WTC11 (cell line): ENCODE measurements around the gene PNMT. TPM values are rescaled to one million over a fixed set of nuclear protein-coding genes. Genes with fewer than 3 reads are reported as not detected.

Source experiments
- ATAC-seq: fragments of 200-7000 bp; cut with Tn5 transposase; 2 replicates; pipeline ENCODE4 v1.10.0; 2021; ENCODE audit warnings: mild to moderate bottlenecking, moderate library complexity
- CTCF ChIA-PET: fragments of 300-600 bp; sonication (Branson Sonifier 250); formaldehyde crosslinking; loops from one replicate; lab custom pipeline; 2021; ENCODE audit warnings: antibody characterized with exemption; lab: Charles Lee
- POLR2A ChIA-PET: fragments of 350-600 bp; sonication (Branson Sonifier 250); formaldehyde crosslinking; loops from one replicate; lab custom pipeline; 2021; ENCODE audit warnings: antibody characterized with exemption; lab: Charles Lee
- DNase-seq: peaks from one replicate; pipeline ENCODE4 v3.0.0; 2021; ENCODE audit warnings: low spot score
- H3K27ac Mint-ChIP-seq: 2 replicates; pipeline ENCODE4 v1.8.0; 2021; ENCODE audit warnings: mixed read lengths
- H3K27me3 Mint-ChIP-seq: 2 replicates; pipeline ENCODE4 v1.8.0; 2021; ENCODE audit warnings: low read depth, mild to moderate bottlenecking, moderate library complexity, mixed read lengths
- H3K36me3 Mint-ChIP-seq: 2 replicates; pipeline ENCODE4 v1.8.0; 2021; ENCODE audit warnings: mixed read lengths
- H3K4me1 Mint-ChIP-seq: 2 replicates; pipeline ENCODE4 v1.8.0; 2022; ENCODE audit warnings: mixed read lengths
- H3K4me3 Mint-ChIP-seq: 2 replicates; pipeline ENCODE4 v1.8.0; 2021; ENCODE audit warnings: mild to moderate bottlenecking, moderate library complexity, mixed read lengths
- H3K9me3 Mint-ChIP-seq: 2 replicates; pipeline ENCODE4 v1.8.0; 2021; ENCODE audit warnings: mixed read lengths
- ARID4B ChIP-seq: sonication (generic); formaldehyde crosslinking; IDR thresholded peaks from 2 replicates; pipeline ENCODE4 v1.8.0; 2023; ENCODE audit warnings: missing genetic modification reagents, mild to moderate bottlenecking, borderline replicate concordance
- CTCF ChIP-seq: fragments of 200-600 bp; IDR thresholded peaks from 2 replicates; pipeline ENCODE4 v1.8.0; 2022; ENCODE audit warnings: antibody characterized with exemption
- GABPB1 ChIP-seq: sonication (generic); formaldehyde crosslinking; IDR thresholded peaks from 2 replicates; pipeline ENCODE4 v1.8.1; 2023; ENCODE audit warnings: mild to moderate bottlenecking, missing genetic modification reagents
- KAT7 ChIP-seq: sonication (generic); formaldehyde crosslinking; IDR thresholded peaks from 2 replicates; pipeline ENCODE4 v1.8.1; 2023; ENCODE audit warnings: missing genetic modification reagents, mild to moderate bottlenecking, borderline replicate concordance
- MXD4 ChIP-seq: fragments of 250-450 bp; sonication (Bioruptor Pico); IDR thresholded peaks from 2 replicates; pipeline ENCODE4 v1.8.0; 2021; ENCODE audit warnings: mild to moderate bottlenecking, moderate library complexity, borderline replicate concordance
- PRDM15 ChIP-seq: sonication (generic); formaldehyde crosslinking; IDR thresholded peaks from 2 replicates; pipeline ENCODE4 v1.8.0; 2022; ENCODE audit warnings: missing genetic modification reagents
- RORB ChIP-seq: fragments of 250-450 bp; sonication (Bioruptor Pico); IDR thresholded peaks from 2 replicates; pipeline ENCODE4 v1.9.0; 2021; ENCODE audit warnings: mild to moderate bottlenecking
- TEAD1 ChIP-seq: sonication (generic); formaldehyde crosslinking; IDR thresholded peaks from 2 replicates; pipeline ENCODE4 v1.8.0; 2022; ENCODE audit warnings: mild to moderate bottlenecking, missing genetic modification reagents
- TEAD4 ChIP-seq: sonication (generic); formaldehyde crosslinking; IDR thresholded peaks from 2 replicates; pipeline ENCODE4 v1.8.0; 2022; ENCODE audit warnings: mild to moderate bottlenecking, missing genetic modification reagents
- ZNF232 ChIP-seq: sonication (generic); formaldehyde crosslinking; IDR thresholded peaks from 2 replicates; pipeline ENCODE4 v1.8.0; 2022; ENCODE audit warnings: mild to moderate bottlenecking, missing genetic modification reagents
- total RNA-seq: library from RNA; stranded (reverse); gene quantifications from 3 replicates; pipeline ENCODE4 v1.2.3, GENCODE V29; 2021
- TF ChIP-seq, protein P1 (sequence below): sonication (generic); formaldehyde crosslinking; IDR thresholded peaks from 2 replicates; pipeline ENCODE4 v1.8.1; 2023; ENCODE audit warnings: mild to moderate bottlenecking, missing genetic modification reagents

Gene PNMT
- total RNA-seq, 1 experiment from 2014 or later, result 3.1 TPM

DNA sequence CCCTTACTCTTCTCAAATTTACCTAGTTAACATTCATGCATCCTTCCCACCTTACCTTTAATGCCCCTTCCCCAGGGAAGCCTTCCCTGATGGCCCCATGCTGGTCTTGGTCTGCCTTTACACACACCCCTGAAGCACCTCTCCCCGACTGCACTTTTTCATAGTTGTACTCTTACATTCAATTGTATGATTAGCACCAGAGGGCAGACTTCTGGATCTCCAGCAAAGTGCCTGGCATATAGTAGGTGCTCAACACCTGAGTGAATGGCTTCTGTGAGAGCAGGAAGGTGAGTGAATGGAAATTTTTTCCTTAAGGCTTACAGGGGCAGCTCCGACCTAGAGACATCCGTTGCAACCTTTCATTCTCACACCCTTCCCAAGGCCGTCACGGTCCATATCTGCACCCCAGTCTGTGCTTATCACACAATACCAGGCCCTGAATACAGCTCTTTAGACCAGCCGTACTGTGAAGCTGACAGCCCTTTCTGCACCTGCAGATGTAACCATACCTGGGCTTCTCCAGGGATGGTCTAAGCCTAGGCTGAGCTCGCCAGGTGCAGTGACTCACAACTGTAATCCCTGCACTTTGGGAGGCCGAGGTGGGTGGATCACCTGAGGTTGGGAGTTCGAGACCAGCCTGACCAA, 15.2 kb downstream of the PNMT start (continued):
- TF ChIP-seq PRDM15 (CRISPR knock-in tag) (no peak), TEAD1 (CRISPR knock-in tag) (no peak), TEAD4 (CRISPR knock-in tag) (no peak), ARID4B (CRISPR knock-in tag) (no peak), MXD4 (CRISPR knock-in tag) (no peak), GABPB1 (CRISPR knock-in tag) (no peak), ZNF232 (CRISPR knock-in tag) (no peak)
- TF ChIP-seq, protein P1, sequence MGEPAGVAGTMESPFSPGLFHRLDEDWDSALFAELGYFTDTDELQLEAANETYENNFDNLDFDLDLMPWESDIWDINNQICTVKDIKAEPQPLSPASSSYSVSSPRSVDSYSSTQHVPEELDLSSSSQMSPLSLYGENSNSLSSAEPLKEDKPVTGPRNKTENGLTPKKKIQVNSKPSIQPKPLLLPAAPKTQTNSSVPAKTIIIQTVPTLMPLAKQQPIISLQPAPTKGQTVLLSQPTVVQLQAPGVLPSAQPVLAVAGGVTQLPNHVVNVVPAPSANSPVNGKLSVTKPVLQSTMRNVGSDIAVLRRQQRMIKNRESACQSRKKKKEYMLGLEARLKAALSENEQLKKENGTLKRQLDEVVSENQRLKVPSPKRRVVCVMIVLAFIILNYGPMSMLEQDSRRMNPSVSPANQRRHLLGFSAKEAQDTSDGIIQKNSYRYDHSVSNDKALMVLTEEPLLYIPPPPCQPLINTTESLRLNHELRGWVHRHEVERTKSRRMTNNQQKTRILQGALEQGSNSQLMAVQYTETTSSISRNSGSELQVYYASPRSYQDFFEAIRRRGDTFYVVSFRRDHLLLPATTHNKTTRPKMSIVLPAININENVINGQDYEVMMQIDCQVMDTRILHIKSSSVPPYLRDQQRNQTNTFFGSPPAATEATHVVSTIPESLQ (CRISPR knock-in tag), result no peak

GRCh38 chr17:39684369-39685192, 16.3 kb downstream of the PNMT start:
- Mint-ChIP-seq H3K27me3 (no peaks in the 10 kb centered on the region), H3K4me1 (peaks cover 26% of the 10 kb centered on the region), H3K9me3 (no peaks in the 10 kb centered on the region), H3K36me3 (peaks cover 12% of the 10 kb centered on the region), H3K27ac (no peak overlapping the region)
- CTCF ChIA-PET, result interaction anchor here (1.0 to 1.6 kb wide), 6 partner anchors 11 to 63 kb away, joined by 3 to 5 read pairs (median 4); no protein-coding TSS in a partner anchor
- no peak for DNase-seq
- ATAC-seq, result no peak
- no peak for TF ChIP-seq KAT7 (CRISPR knock-in tag)
- no peak for TF ChIP-seq CTCF
- no peak for TF ChIP-seq RORB (CRISPR knock-in tag)
- TF ChIP-seq, all 79 proteins: peak for 0
- POLR2A ChIA-PET, result interaction anchor here (0.5 kb wide), 1 partner anchor 80 kb away, joined by 3 read pairs; no protein-coding TSS in a partner anchor
- no peak overlapping the region for H3K4me3 Mint-ChIP-seq
